Activated naive CD4-positive, alpha-beta T cell treated with anti-CD3 and anti-CD28 coated beads for 36 hours (primary cell): ENCODE measurements around the gene PRKN. TPM values are rescaled to one million over a fixed set of nuclear protein-coding genes. Genes with fewer than 3 reads are reported as not detected.
"Not testable (repeated sequence)": the region's sequence is repeated elsewhere in the genome, so short reads cannot be mapped to it uniquely, and the experiment has no call there.

Experiments used
- CTCF ChIA-PET: fragments of 350-600 bp; sonication (Branson Sonifier 250); formaldehyde crosslinking; loops from one replicate; lab custom pipeline; 2021; ENCODE audit warnings: antibody characterized with exemption; lab: Charles Lee
- DNase-seq: peaks from one replicate; pipeline ENCODE4 v3.0.0-alpha.2; 2020
- H3K27ac Mint-ChIP-seq: one replicate; pipeline ENCODE4 v1.8.0; 2021; ENCODE audit warnings: mild to moderate bottlenecking, mixed read lengths
- H3K27me3 Mint-ChIP-seq: one replicate; pipeline ENCODE4 v1.8.0; 2021; ENCODE audit warnings: low read depth, mixed read lengths
- H3K36me3 Mint-ChIP-seq: one replicate; pipeline ENCODE4 v1.8.0; 2021; ENCODE audit warnings: low read depth, mixed read lengths
- H3K4me1 Mint-ChIP-seq: one replicate; pipeline ENCODE4 v1.8.0; 2021; ENCODE audit warnings: low read depth, mixed read lengths
- H3K4me3 Mint-ChIP-seq: one replicate; pipeline ENCODE4 v1.8.0; 2021; ENCODE audit warnings: mild to moderate bottlenecking, moderate library complexity, mixed read lengths
- H3K9me3 Mint-ChIP-seq: one replicate; pipeline ENCODE4 v1.8.0; 2021; ENCODE audit warnings: mixed read lengths
- intact Hi-C: fragments of 100-400 bp; cut with micrococcal nuclease; formaldehyde crosslinking; loops from one replicate; pipeline ENCODE4 v1.15.1; 2023
- total RNA-seq, 2 experiments: library from RNA; stranded (reverse); gene quantifications; one replicate each; pipeline ENCODE4 v1.2.3, GENCODE V29; 2021

PRKN gene
- total RNA-seq, 2 experiments from 2014 or later = 0.33 to 0.72 TPM

DNA sequence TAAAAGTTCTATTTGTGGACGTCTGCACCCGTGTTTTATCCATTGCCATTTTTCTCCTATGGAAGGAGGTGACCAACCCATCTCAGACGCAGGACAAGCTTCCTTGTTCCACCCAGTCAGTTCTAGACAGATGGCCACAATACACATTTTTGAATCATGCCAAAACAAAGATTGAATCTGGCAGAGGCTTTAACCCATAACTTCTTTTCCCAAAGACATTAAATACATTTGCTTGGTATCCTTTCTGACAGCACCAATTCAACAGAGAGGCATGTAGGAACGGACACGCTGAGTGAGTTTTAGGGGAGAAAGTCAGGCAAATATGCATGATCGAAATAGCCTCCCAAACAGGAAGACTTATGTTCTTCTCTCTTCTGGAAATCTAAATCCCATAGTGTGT, 901.1 kb downstream of the PRKN start:
- DNase-seq = no peak
- H3K4me3 Mint-ChIP-seq = no peak overlapping the region
- intact Hi-C loops = no loop called here
- H3K27me3 Mint-ChIP-seq = no peaks in the 10 kb centered on the region
- H3K4me1 Mint-ChIP-seq = no peaks in the 10 kb centered on the region
- H3K36me3 Mint-ChIP-seq = no peaks in the 10 kb centered on the region
- H3K27ac Mint-ChIP-seq = no peak overlapping the region
- H3K9me3 Mint-ChIP-seq = no peaks in the 10 kb centered on the region
- CTCF ChIA-PET = interaction anchor here (0.6 kb wide), 1 partner anchor 32 kb away, joined by 4 read pairs; no protein-coding TSS in a partner anchor

- DNase-seq, H3K9me3 Mint-ChIP-seq, H3K27ac Mint-ChIP-seq, intact Hi-C loops, H3K27me3 Mint-ChIP-seq, CTCF ChIA-PET, H3K4me3 Mint-ChIP-seq, H3K4me1 Mint-ChIP-seq, H3K36me3 Mint-ChIP-seq: not testable (repeated sequence)
Measured at GRCh38 chr6:161822204-161822603, 905.4 kb downstream of the PRKN start.

DNA sequence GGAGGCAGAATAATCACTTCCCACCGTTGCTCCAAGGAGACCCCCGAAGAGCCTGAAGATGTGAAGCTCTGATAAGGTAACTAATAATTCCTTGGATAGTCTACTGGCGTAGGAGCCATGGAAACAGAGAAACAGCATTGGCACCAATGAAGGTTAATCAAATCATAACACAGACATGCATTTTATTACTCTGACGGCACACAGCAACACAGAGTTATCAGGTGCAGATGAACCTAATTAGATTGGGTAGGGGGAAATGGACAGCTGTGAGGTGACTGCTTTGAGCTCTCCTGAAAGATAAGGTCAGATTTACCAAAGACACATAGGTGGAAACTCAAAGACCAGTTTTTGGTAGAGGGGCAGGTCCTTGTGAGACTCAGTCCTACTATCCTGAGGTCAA, 909.7 kb downstream of the PRKN start:
- Mint-ChIP-seq H3K27me3 (no peaks in the 10 kb centered on the region), H3K36me3 (no peaks in the 10 kb centered on the region), H3K9me3 (peaks cover under 1% of the 10 kb centered on the region), H3K4me1 (no peaks in the 10 kb centered on the region), H3K27ac (no peak overlapping the region), H3K4me3 (no peak overlapping the region)
- intact Hi-C loops = no loop called here
- DNase-seq = no peak
- CTCF ChIA-PET = no interaction called here

- intact Hi-C loops = no loop called here
- Mint-ChIP-seq H3K4me3 (no peak overlapping the region), H3K27me3 (no peaks in the 10 kb centered on the region), H3K27ac (no peak overlapping the region), H3K4me1 (no peaks in the 10 kb centered on the region), H3K9me3 (peaks cover 3% of the 10 kb centered on the region), H3K36me3 (no peaks in the 10 kb centered on the region)
- no peak for DNase-seq
- CTCF ChIA-PET = interaction anchor here (0.5 kb wide), 1 partner anchor 109 kb away, joined by 3 read pairs; no protein-coding TSS in a partner anchor
Measured at GRCh38 chr6:161815965-161816364, 911.6 kb downstream of the PRKN start.

- Mint-ChIP-seq H3K4me1 (no peaks in the 10 kb centered on the region), H3K27ac (no peak overlapping the region), H3K9me3 (peaks cover 3% of the 10 kb centered on the region), H3K36me3 (no peaks in the 10 kb centered on the region), H3K27me3 (no peaks in the 10 kb centered on the region), H3K4me3 (no peak overlapping the region)
- CTCF ChIA-PET = no interaction called here
- intact Hi-C loops = no loop called here
- DNase-seq = no peak
Measured at GRCh38 chr6:161813156-161813555, 914.4 kb downstream of the PRKN start.

- Mint-ChIP-seq H3K4me1 (no peaks in the 10 kb centered on the region), H3K36me3 (no peaks in the 10 kb centered on the region), H3K27me3 (no peaks in the 10 kb centered on the region), H3K9me3 (peaks cover 3% of the 10 kb centered on the region), H3K27ac (no peak overlapping the region), H3K4me3 (no peak overlapping the region)
- intact Hi-C loops = no loop called here
- DNase-seq = no peak
- CTCF ChIA-PET = no interaction called here
Measured at GRCh38 chr6:161809971-161810370, 917.6 kb downstream of the PRKN start.

GRCh38 chr6:161804838-161805237, 922.7 kb downstream of the PRKN start:
- CTCF ChIA-PET = no interaction called here
- Mint-ChIP-seq H3K4me1 (no peaks in the 10 kb centered on the region), H3K27ac (no peak overlapping the region), H3K9me3 (no peaks in the 10 kb centered on the region), H3K36me3 (no peaks in the 10 kb centered on the region), H3K27me3 (no peaks in the 10 kb centered on the region), H3K4me3 (no peak overlapping the region)
- intact Hi-C loops = no loop called here
- DNase-seq = no peak

- Mint-ChIP-seq H3K9me3 (no peaks in the 10 kb centered on the region), H3K4me1 (no peaks in the 10 kb centered on the region), H3K27ac (no peak overlapping the region), H3K36me3 (no peaks in the 10 kb centered on the region), H3K27me3 (no peaks in the 10 kb centered on the region), H3K4me3 (no peak overlapping the region)
- intact Hi-C loops = no loop called here
- DNase-seq = no peak
- CTCF ChIA-PET = no interaction called here
Measured at GRCh38 chr6:161803131-161803530, 924.4 kb downstream of the PRKN start.

DNA sequence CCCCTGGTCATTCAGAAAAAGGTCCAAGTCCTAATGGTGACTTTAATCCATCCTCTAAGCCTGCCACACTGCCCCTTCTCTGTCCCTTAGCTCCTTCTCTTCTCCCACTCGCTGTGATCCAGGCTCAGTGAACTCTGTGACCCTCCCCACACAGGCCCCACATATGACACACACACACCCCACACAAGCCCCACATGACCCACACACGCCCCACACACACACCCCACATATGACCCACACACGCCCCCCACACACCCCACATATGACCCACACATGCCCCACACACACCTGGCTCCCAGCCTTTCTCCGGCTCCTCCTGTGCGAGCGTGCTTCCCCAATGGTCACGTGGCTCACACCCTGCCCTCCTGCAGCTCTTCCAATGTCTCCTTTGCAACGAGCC, 925.3 kb downstream of the PRKN start:
- Mint-ChIP-seq H3K4me1 (no peaks in the 10 kb centered on the region), H3K27me3 (no peaks in the 10 kb centered on the region), H3K9me3 (no peaks in the 10 kb centered on the region), H3K36me3 (no peaks in the 10 kb centered on the region), H3K27ac (no peak overlapping the region), H3K4me3 (no peak overlapping the region)
- intact Hi-C loops = no loop called here
- CTCF ChIA-PET = no interaction called here
- DNase-seq = no peak

DNA sequence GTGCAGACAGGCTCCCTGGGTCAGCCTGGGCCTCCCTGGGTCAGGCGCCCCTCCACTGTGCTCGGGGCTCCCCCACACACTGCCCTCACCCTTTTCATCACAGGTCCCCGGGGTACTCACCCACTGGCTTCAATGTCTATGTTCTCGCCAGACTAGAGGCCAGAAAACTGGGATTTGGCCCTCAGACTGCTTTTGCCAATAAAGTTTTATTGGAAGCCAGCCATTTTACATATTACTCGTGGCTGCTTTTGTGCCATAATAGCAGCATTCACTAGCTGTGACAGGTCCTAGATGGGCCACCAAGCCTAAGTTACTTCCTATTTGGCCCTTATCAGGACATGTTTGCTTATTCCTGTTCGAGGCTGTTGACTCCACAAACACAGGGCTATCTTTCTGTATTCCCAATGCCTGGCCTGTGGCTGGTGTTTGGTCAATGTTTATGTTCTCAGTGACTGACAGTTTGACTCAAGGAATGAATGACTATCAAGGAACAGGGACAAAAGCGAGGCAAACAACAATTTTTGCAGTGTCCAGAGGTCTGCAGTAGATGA, 928.6 kb downstream of the PRKN start:
- Mint-ChIP-seq H3K27me3 (no peaks in the 10 kb centered on the region), H3K4me3 (no peak overlapping the region), H3K9me3 (no peaks in the 10 kb centered on the region), H3K4me1 (no peaks in the 10 kb centered on the region), H3K27ac (no peak overlapping the region), H3K36me3 (no peaks in the 10 kb centered on the region)
- intact Hi-C loops = no loop called here
- no peak for DNase-seq
- CTCF ChIA-PET = no interaction called here

DNA sequence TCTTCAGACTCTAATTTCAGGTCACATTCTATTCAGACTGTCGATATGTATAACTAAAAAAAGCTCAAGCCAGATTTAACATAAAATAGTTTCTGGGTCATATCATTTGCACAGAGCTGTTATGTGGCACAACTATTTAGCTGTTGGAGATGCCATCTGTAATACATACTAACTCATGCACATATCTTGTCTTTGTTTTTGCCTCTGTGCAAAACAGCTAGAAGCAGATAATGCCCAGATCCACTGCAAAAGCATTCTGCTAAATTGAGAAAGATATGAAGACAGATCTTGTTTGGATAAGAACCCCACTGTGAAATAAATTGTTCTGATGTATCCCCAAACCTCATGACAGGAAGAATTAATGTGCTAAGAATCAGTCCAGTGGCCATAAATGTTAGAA, 930.9 kb downstream of the PRKN start:
- H3K36me3 Mint-ChIP-seq = peaks cover under 1% of the 10 kb centered on the region
- no peaks in the 10 kb centered on the region for H3K9me3 Mint-ChIP-seq
- no peak for DNase-seq
- no peak overlapping the region for H3K27ac Mint-ChIP-seq
- no peak overlapping the region for H3K4me3 Mint-ChIP-seq
- no peaks in the 10 kb centered on the region for H3K27me3 Mint-ChIP-seq
- intact Hi-C loops = no loop called here
- CTCF ChIA-PET = no interaction called here
- no peaks in the 10 kb centered on the region for H3K4me1 Mint-ChIP-seq

- Mint-ChIP-seq H3K36me3 (peaks cover 2% of the 10 kb centered on the region), H3K27me3 (no peaks in the 10 kb centered on the region), H3K9me3 (no peaks in the 10 kb centered on the region), H3K27ac (no peak overlapping the region), H3K4me1 (no peaks in the 10 kb centered on the region), H3K4me3 (no peak overlapping the region)
- no peak for DNase-seq
- intact Hi-C loops = no loop called here
- CTCF ChIA-PET = no interaction called here
Measured at GRCh38 chr6:161792851-161793493, 934.6 kb downstream of the PRKN start.

GRCh38 chr6:161788531-161788930, 939.0 kb downstream of the PRKN start:
- intact Hi-C loops = no loop called here
- no peak for DNase-seq
- Mint-ChIP-seq H3K27ac (no peak overlapping the region), H3K36me3 (peaks cover 2% of the 10 kb centered on the region), H3K4me1 (no peaks in the 10 kb centered on the region), H3K4me3 (no peak overlapping the region), H3K27me3 (no peaks in the 10 kb centered on the region), H3K9me3 (no peaks in the 10 kb centered on the region)
- CTCF ChIA-PET = no interaction called here
